DMS114 treated with DMSO at 0.1 percent for 48 hours (cell line): ENCODE results near the gene UBE2A.

Experiments
- DNase-seq: peaks from one replicate; lab custom pipeline; 2025; ENCODE audit not compliant: unreplicated experiment; lab: John Stamatoyannopoulos, UW

UBE2A gene

GRCh38 chrX:119574394-119575266 is at the start of gene UBE2A:
TSS of gene UBE2A (plus strand) at chrX:119574563. CDS start at chrX:119574712, 149 bp downstream.
- DNase-seq = peak; percentile 48

GRCh38 chrX:119529345-119530276 is 44.8 kb upstream of the UBE2A start:
- no peak for DNase-seq

GRCh38 chrX:119537487-119537886 is 36.9 kb upstream of the UBE2A start:
- DNase-seq = no peak

DNA sequence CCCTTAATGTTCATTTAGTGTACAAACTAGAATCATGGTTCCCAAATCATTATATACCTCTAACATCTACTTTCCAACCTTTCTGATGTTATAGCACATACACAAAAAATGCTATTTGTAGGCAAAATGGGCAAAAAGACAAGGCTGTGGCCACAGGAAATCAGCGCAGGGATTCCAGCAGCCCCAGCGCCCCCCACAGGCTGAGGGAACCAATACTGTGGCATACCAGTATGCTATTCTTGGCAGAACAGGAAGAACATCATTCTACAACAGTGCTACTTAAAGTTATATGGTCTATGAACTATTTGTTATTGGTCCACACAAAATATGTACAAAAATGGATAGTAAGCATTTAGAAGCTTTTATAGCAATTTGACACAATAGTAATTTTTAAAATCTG is 34.5 kb upstream of the UBE2A start:
- DNase-seq = no peak

DNA sequence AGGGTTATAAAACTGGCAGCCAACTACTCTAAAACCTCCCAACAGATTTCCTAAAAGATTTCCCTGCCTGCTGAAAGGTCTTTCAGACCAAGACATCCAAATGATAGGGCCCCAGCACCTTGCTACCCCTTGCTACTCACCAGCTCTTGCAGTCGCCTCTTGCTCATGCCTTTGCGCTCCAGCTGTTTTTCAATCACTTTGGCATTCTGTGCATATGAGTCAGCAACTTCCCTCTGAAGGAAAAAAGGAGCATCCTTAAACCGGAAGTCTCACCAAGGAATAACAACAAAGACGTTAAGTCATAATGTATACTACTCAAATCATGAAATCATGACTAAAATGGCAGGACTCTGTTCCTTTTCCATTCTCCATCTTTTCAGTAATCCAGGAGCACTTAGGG is 33.2 kb upstream of the UBE2A start:
- DNase-seq = no peak

DNA sequence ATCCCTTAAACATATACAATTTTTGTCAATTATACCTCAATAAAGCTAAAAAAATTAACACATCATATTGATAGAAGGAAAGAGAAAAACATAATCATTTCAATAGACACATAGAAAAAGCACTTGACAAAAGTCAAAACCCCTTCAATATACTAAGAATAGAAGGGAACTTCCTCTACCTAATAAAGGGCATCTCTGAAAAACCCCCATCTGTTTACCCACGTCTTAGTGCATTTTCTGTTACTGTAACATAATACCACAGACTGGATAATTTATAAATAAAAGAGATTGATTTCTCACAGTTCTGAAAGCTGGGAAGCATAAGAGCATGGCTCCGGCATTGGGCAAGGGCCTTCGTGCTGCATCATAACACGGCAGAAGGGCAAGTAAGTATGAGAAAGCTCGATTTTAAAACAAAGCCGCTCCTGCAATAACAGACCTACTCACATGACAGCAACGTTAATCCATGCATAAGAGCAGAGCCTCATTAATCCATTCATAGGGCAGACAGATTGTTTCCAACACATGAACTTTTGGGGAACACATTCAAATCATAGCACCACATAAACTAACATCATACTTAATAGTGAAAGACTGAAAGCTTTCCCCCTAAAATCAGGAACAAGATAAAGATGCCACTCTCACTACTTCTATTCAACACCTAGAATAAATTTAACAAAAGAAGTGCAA is 24.9 kb upstream of the UBE2A start:
- no peak for DNase-seq

GRCh38 chrX:119552508-119552907 is 21.9 kb upstream of the UBE2A start:
- no peak for DNase-seq

DNA sequence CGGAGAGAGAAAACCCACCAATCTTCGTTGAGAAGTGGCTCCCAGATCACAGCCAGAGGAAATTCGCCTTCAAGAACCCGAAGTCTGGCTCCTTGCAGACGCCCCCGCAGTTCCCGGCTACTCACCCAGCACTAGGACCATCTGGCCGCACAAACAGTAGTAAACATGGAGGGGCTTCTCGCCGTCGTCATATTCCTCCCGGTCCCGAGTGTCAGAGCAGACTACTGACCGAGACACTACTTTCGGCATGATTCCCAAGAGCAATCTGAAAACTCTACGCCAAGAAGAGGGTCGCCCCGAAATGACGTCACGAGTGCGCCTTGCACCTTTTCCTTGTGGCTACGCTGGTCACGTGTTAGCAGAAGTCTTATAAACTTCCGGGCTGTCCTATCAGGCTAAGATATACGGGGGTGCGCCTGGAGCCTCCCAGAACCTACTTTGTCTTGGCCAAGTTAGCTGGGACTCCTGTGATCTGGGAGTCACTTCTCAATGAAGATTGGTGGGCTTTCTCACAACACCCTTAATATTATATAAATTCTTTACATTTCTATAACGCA is 9.2 kb upstream of the UBE2A start, which contains the start of gene STEEP1:
STEEP1 (minus strand) TSS at position 303 of the 557 bp plus-strand sequence; CDS start at position 249, 54 bp downstream.
- DNase-seq = peak; percentile 83

GRCh38 chrX:119570351-119570835 is 4.0 kb upstream of the UBE2A start:
- DNase-seq = no peak

GRCh38 chrX:119573222-119573621 is 1.1 kb upstream of the UBE2A start:
- no peak for DNase-seq

DNA sequence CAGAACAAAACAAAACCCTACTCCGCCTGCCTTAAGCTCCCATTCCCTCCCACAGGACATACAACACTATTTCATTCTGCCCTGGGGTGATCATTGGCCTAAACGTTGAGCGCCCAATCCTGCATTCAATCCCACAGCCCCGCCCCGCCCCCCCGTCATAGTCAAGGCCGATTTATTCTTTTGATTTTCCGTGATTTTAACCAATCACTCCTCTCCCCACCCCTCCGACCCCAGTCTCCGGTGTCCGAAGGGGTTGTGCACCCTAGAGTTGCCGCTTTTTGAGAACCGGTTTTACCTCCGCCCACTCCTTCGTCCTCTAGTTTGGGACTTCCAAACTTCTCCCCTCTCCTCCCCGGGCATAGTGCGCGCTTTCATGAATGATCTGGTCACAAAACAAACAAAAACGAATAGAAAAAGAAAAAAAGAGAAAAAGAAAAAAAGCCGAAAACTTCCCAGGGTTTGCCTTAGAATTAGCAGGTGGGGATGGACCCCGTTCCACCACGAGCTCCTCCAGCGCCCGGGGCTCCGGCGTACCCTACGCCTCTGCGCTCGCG is 446 bp upstream of the UBE2A start:
- DNase-seq = no peak

GRCh38 chrX:119579414-119579813 is 5.1 kb downstream of the UBE2A start:
- no peak for DNase-seq

DNA sequence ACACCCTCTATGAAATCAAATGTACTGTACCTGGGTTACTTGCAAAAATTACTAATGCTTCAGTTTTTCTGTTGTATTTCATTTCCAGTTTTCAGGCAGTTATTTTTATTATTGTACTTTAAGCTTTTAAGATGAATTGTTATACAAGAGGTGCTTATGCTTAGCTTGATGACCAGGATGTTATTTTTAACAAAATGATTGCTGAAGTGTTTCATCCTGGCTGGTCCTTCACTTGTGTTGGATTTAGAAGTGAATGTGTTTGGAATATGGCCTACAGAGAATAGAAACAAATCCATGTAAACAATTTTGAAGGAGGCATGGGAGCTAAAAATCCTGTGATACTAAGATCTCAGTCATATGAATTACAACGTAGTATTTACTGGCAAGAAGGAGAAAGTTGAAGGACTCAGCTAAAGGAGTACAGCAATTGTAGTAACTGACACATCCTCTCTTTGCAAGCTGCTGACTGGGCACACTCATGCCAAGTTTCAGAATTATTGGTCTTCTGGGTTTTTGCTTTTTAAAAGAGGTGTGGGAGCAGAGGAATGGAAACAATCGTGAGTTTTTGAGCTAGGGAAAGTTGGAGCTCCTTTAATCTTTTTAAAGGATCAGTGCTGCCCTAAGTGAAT is 9.2 kb downstream of the UBE2A start:
- DNase-seq = no peak

- DNase-seq = no peak
Measured at GRCh38 chrX:119589810-119590209, 15.4 kb downstream of the UBE2A start.

DNA sequence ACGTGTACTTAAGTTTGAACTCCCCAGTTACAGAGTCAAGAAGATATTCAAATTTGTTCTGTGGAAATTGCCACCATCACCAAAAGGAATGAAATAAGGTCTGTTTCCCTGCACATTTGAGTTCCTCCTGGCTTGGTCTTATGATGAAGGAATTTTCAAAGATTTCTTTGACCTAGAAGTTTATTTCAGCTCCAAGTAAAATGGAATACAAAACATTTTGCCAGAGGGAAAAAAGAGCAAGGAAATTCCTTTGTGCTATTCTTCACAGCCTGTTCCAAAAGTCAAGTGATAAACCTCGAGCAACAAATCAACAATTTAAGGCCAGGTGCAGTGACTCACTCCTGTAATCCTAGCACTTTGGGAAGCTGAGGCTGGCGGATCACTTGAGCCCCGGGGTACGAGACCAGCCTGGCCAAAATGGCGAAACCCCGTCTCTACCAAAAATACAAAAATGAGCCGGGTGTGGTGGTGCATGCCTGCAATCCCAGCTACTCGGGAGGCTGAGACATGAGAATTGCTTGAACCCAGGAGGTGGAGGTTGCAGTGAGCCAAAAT is 28.4 kb downstream of the UBE2A start:
- no peak for DNase-seq

- no peak for DNase-seq
Measured at GRCh38 chrX:119604766-119605463, 30.6 kb downstream of the UBE2A start.

DNA sequence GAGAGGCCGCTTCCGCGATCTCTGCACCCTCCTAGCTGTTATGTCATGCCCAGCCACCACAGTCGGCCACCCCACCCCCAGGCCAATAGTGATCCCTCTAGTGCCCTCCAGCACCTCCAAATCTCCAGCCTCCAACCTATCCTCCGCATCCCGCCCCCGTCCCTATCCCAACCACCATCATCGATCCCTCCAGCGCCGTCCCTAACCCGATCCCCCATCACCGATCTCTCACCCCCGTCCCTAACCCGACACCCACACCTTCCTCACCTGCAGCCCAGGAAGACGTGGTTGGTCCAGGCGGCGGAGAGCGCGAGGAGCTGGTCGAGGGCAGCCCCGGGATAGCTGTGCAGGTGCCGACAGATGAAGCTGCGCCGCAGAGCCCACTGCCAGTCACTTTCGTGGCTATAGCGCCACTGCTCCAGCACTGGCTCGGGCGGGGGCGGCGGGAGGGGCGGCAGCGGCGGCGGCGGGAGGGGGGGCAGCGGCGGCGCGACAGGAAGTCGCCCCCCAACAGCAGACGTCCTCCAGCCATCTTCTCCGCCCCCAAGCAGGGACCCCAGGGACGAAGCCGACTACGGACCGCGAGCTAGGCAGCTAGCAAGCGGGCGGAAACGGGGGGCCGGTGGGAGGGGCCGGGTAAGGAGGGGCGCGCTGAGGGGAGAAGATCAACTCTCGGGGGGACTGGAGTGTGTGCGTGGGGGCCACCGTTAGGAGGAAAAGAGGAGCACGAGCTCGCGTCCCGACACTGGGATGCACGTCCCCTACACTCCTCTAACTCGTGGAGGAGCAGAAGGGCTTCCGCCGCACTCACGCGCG is 31.3 kb downstream of the UBE2A start:
- DNase-seq = no peak
